ENCODE measurements around the gene ATP1A1.
A peak's percentile ranks its signal among the peaks of the same experiment; 100 is the strongest.

The ATP1A1 gene

DNA sequence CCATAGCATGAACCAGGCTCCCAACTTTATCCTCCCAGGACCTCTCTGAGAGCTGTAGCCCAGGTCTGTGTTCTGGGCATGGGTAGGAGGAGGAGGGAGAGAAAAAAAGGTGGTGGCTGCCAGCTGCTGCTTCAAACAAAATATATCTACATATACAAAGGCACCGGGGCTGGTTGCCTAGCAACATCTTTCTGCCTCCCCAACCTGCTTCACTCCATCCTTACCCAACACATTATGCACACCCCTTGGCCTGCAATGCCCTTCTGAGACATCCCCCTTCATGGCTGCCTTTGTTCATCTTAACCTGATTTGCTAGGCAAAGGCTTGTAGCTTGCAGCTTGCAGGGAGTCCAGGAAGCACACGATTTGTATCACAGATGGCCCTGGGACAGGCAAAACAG lies 27.2 kb upstream of the ATP1A1 start:
- DNase-seq, result peak; percentile 59

- DNase-seq, result no peak
Observed at GRCh38 chr1:116346943-116347673, 25.9 kb upstream of the ATP1A1 start.

GRCh38 chr1:116347696-116348095 lies 25.3 kb upstream of the ATP1A1 start:
- no peak for DNase-seq

- no peak for DNase-seq
Observed at GRCh38 chr1:116350097-116350645, 22.9 kb upstream of the ATP1A1 start.

- no peak for DNase-seq
Observed at GRCh38 chr1:116351914-116352313, 21.1 kb upstream of the ATP1A1 start.

DNA sequence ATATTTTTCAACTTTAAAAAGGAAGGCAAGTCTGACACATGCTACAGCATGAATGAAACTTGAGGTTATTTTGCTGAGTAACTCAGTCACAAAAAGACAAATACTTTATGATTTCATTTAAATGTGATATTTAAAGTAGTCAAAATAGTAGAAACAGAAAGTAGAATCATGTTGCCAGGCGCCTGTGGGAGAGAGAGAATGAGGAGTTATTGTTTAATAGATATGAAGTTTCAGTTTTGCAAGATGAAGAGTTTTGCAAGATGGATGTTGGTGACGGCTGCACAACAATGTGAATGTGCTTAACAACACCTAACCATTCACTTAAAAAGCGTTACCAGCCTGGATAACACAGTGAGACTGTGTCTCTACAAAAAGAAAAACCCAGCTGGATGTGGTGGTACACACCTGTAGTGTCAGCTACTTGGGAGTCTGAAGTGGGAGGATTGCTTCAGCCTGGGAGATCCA lies 20.7 kb upstream of the ATP1A1 start:
- no peak for DNase-seq

GRCh38 chr1:116353155-116353554 lies 19.9 kb upstream of the ATP1A1 start:
- no peak for DNase-seq

DNA sequence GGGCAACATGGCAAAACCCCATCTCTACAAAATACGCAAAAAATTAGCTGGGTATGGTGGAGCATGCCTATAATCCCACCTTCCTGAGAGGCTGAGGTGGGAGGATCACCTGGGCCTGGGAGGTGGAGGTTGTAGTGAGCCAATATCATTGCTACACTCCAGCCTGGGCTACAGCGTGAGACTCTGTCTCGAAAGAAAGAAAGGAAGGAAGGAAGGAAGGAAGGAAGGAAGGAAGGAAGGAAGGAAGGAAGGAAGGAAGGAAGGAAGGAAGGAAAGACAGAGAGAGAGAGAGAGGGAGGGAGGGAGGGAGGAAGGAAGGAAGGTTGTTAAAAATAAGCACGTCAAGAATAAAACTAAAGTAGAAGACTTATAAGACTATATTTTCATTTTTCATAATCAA lies 17.0 kb upstream of the ATP1A1 start:
- no peak for DNase-seq

DNA sequence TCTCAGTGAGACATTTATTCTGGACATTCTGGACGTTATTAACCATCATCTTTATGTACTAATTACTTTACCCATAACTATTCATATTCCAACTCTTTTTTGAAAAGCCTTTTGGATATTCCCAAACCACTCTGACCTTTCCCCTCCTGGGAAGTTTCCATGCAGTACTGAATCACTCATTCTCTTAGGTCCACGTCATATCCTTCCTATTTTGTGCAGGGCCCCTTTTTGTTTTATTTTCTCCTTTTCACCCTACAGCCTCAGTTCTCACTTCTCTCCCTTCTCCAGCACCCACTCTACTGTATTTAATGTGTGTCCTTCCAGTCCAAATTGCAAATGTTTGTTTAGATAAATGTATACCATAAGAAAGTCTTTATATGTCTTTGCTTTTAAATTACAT lies 16.4 kb upstream of the ATP1A1 start:
- DNase-seq, result no peak

GRCh38 chr1:116357487-116357886 lies 15.6 kb upstream of the ATP1A1 start:
- no peak for DNase-seq

GRCh38 chr1:116359060-116359830 lies 13.8 kb upstream of the ATP1A1 start:
- no peak for DNase-seq

GRCh38 chr1:116359871-116360270 lies 13.2 kb upstream of the ATP1A1 start:
- no peak for DNase-seq

DNA sequence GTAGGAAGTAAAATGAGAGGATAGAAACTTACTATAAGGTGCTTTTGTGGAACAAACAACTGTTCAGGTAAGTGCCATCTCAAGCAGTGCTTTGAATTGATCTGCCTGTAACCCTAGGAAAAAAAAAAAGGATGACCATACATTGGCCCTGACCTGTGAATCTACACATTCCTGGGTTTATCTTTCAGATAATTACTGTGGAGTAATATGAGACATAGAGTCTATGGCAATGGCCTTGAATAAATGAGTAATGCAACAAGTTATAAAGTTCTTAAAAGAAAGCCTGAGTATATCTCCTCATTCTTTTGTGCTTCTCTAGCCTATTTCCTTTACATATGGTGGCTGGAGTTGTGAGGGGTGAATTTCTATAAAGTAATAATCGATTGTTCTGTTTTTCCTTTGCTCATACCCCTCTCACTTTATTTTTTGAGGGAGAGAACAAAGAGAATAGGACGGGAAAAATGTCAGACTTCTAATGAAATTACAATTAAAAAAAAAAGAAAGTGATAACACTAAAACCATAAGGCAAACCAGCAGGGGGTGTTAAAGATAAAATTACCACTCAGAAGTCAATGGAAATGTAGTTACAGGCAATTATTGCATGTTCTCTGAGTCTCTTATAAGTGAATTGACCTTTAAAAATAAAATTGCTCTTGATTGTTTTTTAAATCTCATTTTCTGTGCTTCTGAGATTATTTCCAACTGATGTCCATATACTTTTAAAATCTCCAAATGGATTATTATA lies 12.4 kb upstream of the ATP1A1 start:
- DNase-seq, result no peak

- DNase-seq, result no peak
Observed at GRCh38 chr1:116361648-116362047, 11.4 kb upstream of the ATP1A1 start.

GRCh38 chr1:116362050-116362449 lies 11.0 kb upstream of the ATP1A1 start:
- DNase-seq, result no peak

- DNase-seq, result no peak
Observed at GRCh38 chr1:116365353-116365780, 7.7 kb upstream of the ATP1A1 start.

DNA sequence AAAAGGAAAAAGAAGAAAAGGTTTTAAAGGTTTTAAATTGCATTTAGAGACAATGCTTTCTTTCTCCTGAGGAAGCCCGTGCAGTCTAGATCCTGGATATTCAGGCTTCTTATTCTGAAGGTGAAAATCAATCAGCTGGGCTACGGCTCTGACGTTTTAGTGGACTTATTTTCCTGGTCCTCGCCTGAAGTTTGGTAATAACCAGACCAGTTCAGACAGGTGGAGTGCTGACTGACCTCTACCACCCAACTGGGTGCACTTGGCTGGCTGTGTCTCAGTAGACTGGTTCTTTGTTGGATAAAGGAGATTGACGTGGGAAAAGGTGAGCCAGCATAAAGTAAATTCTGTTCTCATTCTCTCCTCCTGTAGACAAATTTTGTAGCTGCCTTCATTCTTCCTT lies 7.2 kb upstream of the ATP1A1 start:
- no peak for DNase-seq

- DNase-seq, result no peak
Observed at GRCh38 chr1:116367256-116367945, 5.6 kb upstream of the ATP1A1 start.

DNA sequence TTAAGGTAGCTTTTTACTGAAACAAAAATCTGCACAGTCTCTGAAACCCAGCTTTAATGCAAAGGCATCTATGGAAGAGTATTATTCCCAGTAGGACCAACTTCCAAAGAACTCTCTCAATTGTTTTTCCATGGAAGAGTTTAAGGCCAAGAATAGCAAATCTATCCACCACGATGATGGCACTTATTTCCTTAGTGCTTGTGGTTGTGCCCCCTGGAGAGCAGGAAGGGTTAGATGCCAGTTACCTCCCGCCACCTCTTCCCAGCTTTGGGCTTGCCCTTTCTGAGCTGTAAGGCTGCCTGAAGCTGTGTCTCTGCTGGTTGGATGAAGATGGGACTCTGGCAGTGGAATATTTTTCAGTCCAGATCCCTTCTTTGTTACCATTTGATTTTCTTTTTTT lies 4.8 kb upstream of the ATP1A1 start:
- no peak for DNase-seq

DNA sequence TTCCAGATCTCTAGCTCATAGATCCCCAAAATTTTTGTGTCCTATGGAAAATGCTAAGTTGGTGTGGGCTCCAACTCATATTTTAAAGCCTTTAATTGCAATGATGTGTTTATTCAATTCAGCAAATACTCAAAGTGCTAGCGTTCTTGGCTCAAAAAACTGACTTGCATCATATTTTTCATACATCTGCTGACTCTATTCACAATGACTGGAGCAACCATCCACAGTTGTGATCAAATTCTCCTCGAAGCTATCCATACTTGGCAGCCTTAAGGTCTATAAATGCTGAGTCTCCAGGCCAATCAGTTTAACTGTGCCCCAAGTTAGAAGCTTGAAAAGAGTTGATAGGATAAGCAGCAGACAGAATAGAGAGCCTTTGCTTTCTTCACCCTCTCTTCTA lies 2.9 kb upstream of the ATP1A1 start:
- no peak for DNase-seq

GRCh38 chr1:116371752-116372151 lies 1.3 kb upstream of the ATP1A1 start:
- no peak for DNase-seq

DNA sequence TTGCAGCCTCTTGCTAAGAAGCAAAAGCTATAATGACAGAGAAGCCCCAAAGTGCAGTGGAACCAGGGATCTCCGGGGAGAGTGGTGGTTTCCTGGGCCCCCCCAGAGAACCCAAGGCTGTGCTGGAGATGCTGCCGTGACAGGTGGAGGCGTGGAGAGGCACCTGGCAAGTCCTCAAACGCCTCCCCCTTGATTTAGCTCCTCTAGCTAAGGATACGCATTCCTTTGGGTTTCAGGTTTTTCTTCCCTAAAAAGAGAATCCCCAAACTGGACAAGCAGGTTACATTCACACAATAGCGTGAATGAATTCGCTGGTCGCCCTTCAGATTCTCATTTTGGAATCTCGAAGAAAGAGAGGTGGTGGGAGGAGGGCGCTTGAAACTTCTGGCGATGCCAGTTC lies 853 bp upstream of the ATP1A1 start:
- no peak for DNase-seq
